Left ventricle myocardium superior (tissue), 1 donor: ENCODE results near the gene HACD3. TPM values are rescaled to one million over a fixed set of nuclear protein-coding genes. Genes with fewer than 3 reads are reported as not detected.

Source experiments
- ATAC-seq: fragments of 200-7000 bp; cut with Tn5 transposase; one replicate; pipeline ENCODE4 v1.9.1; 2020; ENCODE audit warnings: mild to moderate bottlenecking, moderate library complexity
- DNase-seq: peaks from one replicate; pipeline ENCODE4 v3.0.0-alpha.2; 2020
- intact Hi-C: fragments of 100-400 bp; cut with micrococcal nuclease; formaldehyde crosslinking; loops from one replicate; pipeline ENCODE4 v1.11.0; 2022
- long read RNA-seq: library from polyadenylated mRNA; unstranded; transcript quantifications from one replicate; pipeline ENCODE4 v2.0.0, GENCODE V29; 2021
- total RNA-seq: library from RNA; stranded (reverse); fragmentation: NEBNext Ultra II Directional; extraction: Animal tissue kit (Norgen Biotek cat#: 25700); gene quantifications from one replicate; pipeline ENCODE4 v1.2.1, GENCODE V29; 2021
- donor health status: DM: no; HTN: yes; CAD: no; lungs with severe emphysema.

The HACD3 gene
- total RNA-seq: 10.9 TPM
- long read RNA-seq, transcript HACD3-201 (11 exons, 3,228 nt): major isoform, 29 of 35 reads
- long read RNA-seq, partial matches to known transcripts: 2 of 35 reads
- long read RNA-seq, other reads (novel, unspliced or antisense): 3 of 35 reads

- intact Hi-C loops: no loop called here
- peak; percentile 96 for DNase-seq
These were observed at the start of gene HACD3 for GRCh38 chr15:65530318-65531111. Gene HACD3, plus strand, starts transcription at chr15:65530463. Its CDS starts 169 bp downstream, at chr15:65530632.

GRCh38 chr15:65484876-65485275 is 45.4 kb upstream of the HACD3 start:
- ATAC-seq: no peak
- intact Hi-C loops: no loop called here
- no peak for DNase-seq

More at GRCh38 chr15:65530318-65531111, at the start of gene HACD3:
- ATAC-seq: peak; percentile 99

GRCh38 chr15:65494076-65494475 is 36.2 kb upstream of the HACD3 start:
- intact Hi-C loops: no loop called here

GRCh38 chr15:65509321-65509720 is 20.9 kb upstream of the HACD3 start:
- DNase-seq: no peak
- ATAC-seq: no peak
- intact Hi-C loops: no loop called here

More at GRCh38 chr15:65494076-65494475, 36.2 kb upstream of the HACD3 start:
- ATAC-seq: no peak
- no peak for DNase-seq

- ATAC-seq: no peak
- intact Hi-C loops: no loop called here
- no peak for DNase-seq
These were observed 18.1 kb upstream of the HACD3 start for GRCh38 chr15:65512189-65512588.

GRCh38 chr15:65512807-65513416 is 17.4 kb upstream of the HACD3 start:
- ATAC-seq (peak; percentile 47), DNase-seq (peak; percentile 66)
- intact Hi-C loops: no loop called here

- intact Hi-C loops: no loop called here
- peak; percentile 99 for ATAC-seq
- DNase-seq: peak; percentile 95
These were observed 13.0 kb upstream of the HACD3 start, which contains the start of gene DPP8 for GRCh38 chr15:65516997-65517865. Gene DPP8, minus strand, starts transcription at chr15:65517689. Its CDS starts 5,136 bp downstream, at chr15:65512553.

GRCh38 chr15:65517866-65518207 is 12.4 kb upstream of the HACD3 start:
- DNase-seq: no peak
- ATAC-seq: peak; percentile 3
- intact Hi-C loops: no loop called here

GRCh38 chr15:65518633-65519285 is 11.5 kb upstream of the HACD3 start:
- intact Hi-C loops: no loop called here
- no peak for DNase-seq
- ATAC-seq: no peak

- DNase-seq (no peak), ATAC-seq (no peak)
- intact Hi-C loops: no loop called here
These were observed 8.9 kb upstream of the HACD3 start for GRCh38 chr15:65521350-65521749.

GRCh38 chr15:65524226-65524625 is 6.0 kb upstream of the HACD3 start:
- ATAC-seq: no peak
- intact Hi-C loops: no loop called here
- DNase-seq: no peak

- no peak for ATAC-seq
- intact Hi-C loops: no loop called here
- no peak for DNase-seq
These were observed 4.6 kb upstream of the HACD3 start for GRCh38 chr15:65525622-65526021.

- intact Hi-C loops: no loop called here
- ATAC-seq: no peak
- DNase-seq: no peak
These were observed 1.7 kb upstream of the HACD3 start for GRCh38 chr15:65528461-65529060.

GRCh38 chr15:65529762-65530317 is 423 bp upstream of the HACD3 start:
- ATAC-seq (peak; percentile 3), DNase-seq (no peak)
- intact Hi-C loops: no loop called here

GRCh38 chr15:65532738-65533051 is 2.4 kb downstream of the HACD3 start:
- ATAC-seq: no peak
- intact Hi-C loops: no loop called here
- DNase-seq: no peak

GRCh38 chr15:65533057-65533756 is 2.9 kb downstream of the HACD3 start:
- ATAC-seq: no peak
- intact Hi-C loops: no loop called here

GRCh38 chr15:65535192-65535591 is 4.9 kb downstream of the HACD3 start:
- intact Hi-C loops: no loop called here
- no peak for ATAC-seq
- no peak for DNase-seq

More at GRCh38 chr15:65533057-65533756, 2.9 kb downstream of the HACD3 start:
- DNase-seq: no peak

GRCh38 chr15:65540314-65540713 is 10.1 kb downstream of the HACD3 start:
- DNase-seq (no peak), ATAC-seq (no peak)
- intact Hi-C loops: no loop called here
